HEK293T (cell line): Measurements from ENCODE around the gene PRELID3B.

Experiments used
- CTCF ChIA-PET: fragments of 350-600 bp; formaldehyde crosslinking; extraction: SDS; loops from one replicate; lab custom pipeline; 2021; ENCODE audit warnings: antibody characterized with exemption, inconsistent platforms; lab: Yijun Ruan, JAX
- POLR2A ChIA-PET: fragments of 350-600 bp; formaldehyde crosslinking; extraction: SDS; loops from one replicate; lab custom pipeline; 2020; ENCODE audit warnings: antibody characterized with exemption, inconsistent platforms; lab: Yijun Ruan, JAX
- DNase-seq: peaks from one replicate; pipeline ENCODE4 v3.0.0; 2012; ENCODE audit warnings: mixed read lengths; ENCODE audit errors: extremely low spot score
- ARNT ChIP-seq: fragments of 450-650 bp; IDR thresholded peaks from 2 replicates; pipeline ENCODE4 v1.6.1; 2017; ENCODE audit warnings: mild to moderate bottlenecking
- BHLHE40 ChIP-seq: fragments of 450-650 bp; IDR thresholded peaks from 2 replicates; pipeline ENCODE4 v1.6.1; 2016; ENCODE audit warnings: mild to moderate bottlenecking, moderate library complexity, borderline replicate concordance
- CTBP1 ChIP-seq: fragments of 450-650 bp; IDR thresholded peaks from 2 replicates; pipeline ENCODE4 v1.6.1; 2016; ENCODE audit warnings: borderline replicate concordance
- ELF4 ChIP-seq: fragments of 450-650 bp; IDR thresholded peaks from 2 replicates; pipeline ENCODE4 v1.6.1; 2017; ENCODE audit warnings: antibody characterized with exemption
- FOXA1 ChIP-seq: fragments of 450-650 bp; IDR thresholded peaks from 2 replicates; pipeline ENCODE4 v1.6.1; 2016; ENCODE audit warnings: mild to moderate bottlenecking
- FOXK2 ChIP-seq: fragments of 450-650 bp; IDR thresholded peaks from 2 replicates; pipeline ENCODE4 v1.6.1; 2016; ENCODE audit warnings: mild to moderate bottlenecking
- FOXM1 ChIP-seq: fragments of 450-650 bp; IDR thresholded peaks from 2 replicates; pipeline ENCODE4 v1.6.1; 2017; ENCODE audit warnings: mild to moderate bottlenecking, borderline replicate concordance
- HDGF ChIP-seq: fragments of 450-650 bp; IDR thresholded peaks from 2 replicates; pipeline ENCODE4 v1.6.1; 2017; ENCODE audit warnings: antibody characterized with exemption, borderline replicate concordance
- L3MBTL2 ChIP-seq: fragments of 450-650 bp; conservative IDR thresholded peaks from 2 replicates; pipeline ENCODE4 v1.6.1; 2016; ENCODE audit warnings: mild to moderate bottlenecking
- LEF1 ChIP-seq: fragments of 450-650 bp; IDR thresholded peaks from 2 replicates; pipeline ENCODE4 v1.6.1; 2017; ENCODE audit warnings: mild to moderate bottlenecking, borderline replicate concordance
- NFRKB ChIP-seq: fragments of 450-650 bp; IDR thresholded peaks from 2 replicates; pipeline ENCODE4 v1.6.1; 2016; ENCODE audit warnings: mild to moderate bottlenecking, moderate library complexity
- PKNOX1 ChIP-seq: fragments of 450-650 bp; IDR thresholded peaks from 2 replicates; pipeline ENCODE4 v1.6.1; 2016
- SP1 ChIP-seq: fragments of 450-650 bp; IDR thresholded peaks from 2 replicates; pipeline ENCODE4 v1.6.1; 2017
- SUZ12 ChIP-seq: fragments of 450-650 bp; IDR thresholded peaks from 2 replicates; pipeline ENCODE4 v1.6.1; 2016; ENCODE audit warnings: mild to moderate bottlenecking
- TARDBP ChIP-seq: fragments of 450-650 bp; IDR thresholded peaks from 2 replicates; pipeline ENCODE4 v1.6.1; 2016
- ZNF384 ChIP-seq: fragments of 450-650 bp; IDR thresholded peaks from 2 replicates; pipeline ENCODE4 v1.6.1; 2016

PRELID3B gene

GRCh38 chr20:59022754-59023153, 19.8 kb downstream of the PRELID3B start:
- TF ChIP-seq FOXK2 (no peak), PKNOX1 (no peak), SP1 (no peak), TARDBP (no peak), SUZ12 (no peak), LEF1 (no peak), CTBP1 (no peak), BHLHE40 (no peak), FOXA1 (no peak), ARNT (no peak), L3MBTL2 (no peak), HDGF (no peak), ELF4 (no peak), NFRKB (no peak)
- no peak for DNase-seq
- ChIA-PET CTCF (no interaction called here), POLR2A (interaction anchor here (2.3 kb wide), 1 partner anchor 9 kb away, joined by 11 read pairs; the partner anchor contains the start of gene ATP5F1E)

- CTCF ChIA-PET, result no interaction called here
Measured at GRCh38 chr20:59020938-59021551, 21.5 kb downstream of the PRELID3B start.

GRCh38 chr20:59019217-59019616, 23.4 kb downstream of the PRELID3B start, which contains the start of gene TUBB1:
TSS of gene TUBB1 (plus strand) at chr20:59019429. CDS start at chr20:59019523, 94 bp downstream.
- ChIA-PET POLR2A (no interaction called here), CTCF (no interaction called here)
- no peak for TF ChIP-seq SUZ12
- no peak for TF ChIP-seq TARDBP
- no peak for TF ChIP-seq CTBP1
- TF ChIP-seq NFRKB, result no peak
- TF ChIP-seq HDGF, result no peak
- no peak for DNase-seq

More at GRCh38 chr20:59020938-59021551, 21.5 kb downstream of the PRELID3B start:
- POLR2A ChIA-PET, result interaction anchor here (2.3 kb wide), 1 partner anchor 11 kb away, joined by 11 read pairs; the partner anchor contains the start of gene ATP5F1E
- peak; percentile 49 for TF ChIP-seq PKNOX1
- TF ChIP-seq ARNT, result no peak
- no peak for TF ChIP-seq FOXK2
- TF ChIP-seq CTBP1, result no peak
- no peak for DNase-seq

DNA sequence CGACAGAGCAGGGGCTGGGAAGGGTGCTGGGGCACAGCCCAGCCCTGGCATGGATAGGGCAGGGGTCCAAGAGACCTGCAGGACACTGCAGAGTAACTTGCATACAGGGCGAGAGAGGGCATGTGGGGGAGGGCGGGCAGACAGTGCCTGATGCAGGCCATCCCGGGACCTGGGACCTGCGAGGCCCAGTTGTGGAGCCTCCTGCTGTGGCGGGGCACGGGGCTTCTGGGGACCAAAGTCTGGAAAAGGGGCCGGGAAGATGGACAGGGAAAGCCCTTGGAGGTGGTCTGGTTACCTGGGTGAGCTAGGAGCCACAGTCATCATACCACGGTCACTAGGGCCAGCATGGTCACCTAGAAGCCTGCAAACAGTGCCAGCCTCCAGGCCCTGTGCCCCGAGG, 23.8 kb downstream of the PRELID3B start:
- TF ChIP-seq TARDBP, result no peak
- TF ChIP-seq HDGF, result no peak
- no peak for TF ChIP-seq ARNT
- TF ChIP-seq ELF4, result no peak
- no peak for TF ChIP-seq FOXA1
- TF ChIP-seq SP1, result no peak
- TF ChIP-seq NFRKB, result no peak
- TF ChIP-seq BHLHE40, result no peak
- TF ChIP-seq LEF1, result no peak
- no peak for TF ChIP-seq ZNF384
- TF ChIP-seq L3MBTL2, result no peak
- TF ChIP-seq CTBP1, result no peak
- TF ChIP-seq SUZ12, result no peak
- TF ChIP-seq FOXM1, result no peak
- no peak for TF ChIP-seq PKNOX1
- ChIA-PET CTCF (no interaction called here), POLR2A (no interaction called here)
- no peak for DNase-seq

GRCh38 chr20:59017493-59018231, 24.9 kb downstream of the PRELID3B start:
- ChIA-PET POLR2A (interaction anchor here (2.0 kb wide), 1 partner anchor 15 kb away, joined by 8 read pairs; the partner anchor contains the start of gene ATP5F1E), CTCF (no interaction called here)
- no peak for DNase-seq
- TF ChIP-seq PKNOX1 (no peak), SP1 (no peak), TARDBP (no peak), FOXK2 (no peak), FOXM1 (no peak)
